Measurements from ENCODE around the gene ALG12. TPM values are rescaled to one million over a fixed set of nuclear protein-coding genes. Genes with fewer than 3 reads are reported as not detected.
A peak's percentile ranks its signal among the peaks of the same experiment; 100 is the strongest.

Gene ALG12
- total and polyA plus RNA-seq, 2 of the 8 experiments (the other 6 are each of a cell fraction or from before 2014, with no cell fraction given): 13.4 to 22.5 TPM

GRCh38 chr22:49947296-49947622 is 29.0 kb upstream of the ALG12 start:
- Histone ChIP-seq H3K23ac (ENCODE audit: insufficient read length) (no peak overlapping the region), H3K4me1 (replicated peaks in 1 of 4; ENCODE audit: control insufficient read depth in 3 of 4, insufficient read depth in 4 of 4, low read length in 3 of 4) (peaks cover 0 to 33% (median 13%) of the 10 kb centered on the region in 4 experiments; a peak in 5 of 7 replicates), H2AK5ac (ENCODE audit: low read depth, low read length) (no peak overlapping the region), H2BK120ac (replicated peaks; ENCODE audit: low read depth, low read length) (peak overlapping the region; percentile 78), H4K91ac (replicated peaks; ENCODE audit: insufficient read length, low read length) (peak overlapping the region; percentile 74), H3K4me3 (ENCODE audit: extremely low read depth in 1 of 4, insufficient read depth in 2 of 4, low read depth in 3 of 4, low read length in 4 of 4) (no peak overlapping the region), H3K27me3 (replicated peaks in 1 of 4; ENCODE audit: control insufficient read depth in 3 of 4, extremely low read depth in 1 of 4, insufficient read depth in 3 of 4, low read length in 3 of 4) (no peaks in the 10 kb centered on the region), H3K14ac (ENCODE audit: insufficient read length) (no peak overlapping the region), H4K20me1 (replicated peaks in 1 of 2; ENCODE audit: control insufficient read depth in 1 of 2, insufficient read depth in 2 of 2, low read length in 2 of 2) (no peaks in the 10 kb centered on the region), H3K23me2 (ENCODE audit: low read depth, low read length) (peaks cover 3% of the 10 kb centered on the region; the same call in 1 of the 2 replicates), H3K4me2 (ENCODE audit: insufficient read depth in 1 of 2, low read depth in 2 of 2, low read length in 2 of 2) (no peak overlapping the region), H2BK15ac (ENCODE audit: low read length) (no peak overlapping the region), H2BK12ac (ENCODE audit: low read depth, low read length) (peak overlapping the region; percentile 84; the same call in 1 of the 2 replicates), H3K79me1 (ENCODE audit: low read depth, low read length) (no peaks in the 10 kb centered on the region), H2AFZ (ENCODE audit: low read length) (no peak overlapping the region), H4K5ac (ENCODE audit: insufficient read length, low read depth, low read length) (no peak overlapping the region), H3K27ac (ENCODE audit: low read depth, low read length) (no peak overlapping the region), H3K36me3 (ENCODE audit: control insufficient read depth in 2 of 4, insufficient read depth in 4 of 4, low read length in 3 of 4) (no peaks in the 10 kb centered on the region), H3K9me3 (ENCODE audit: insufficient read depth in 2 of 2, low read depth in 1 of 2, low read length in 1 of 2) (no peaks in the 10 kb centered on the region), H3K79me2 (ENCODE audit: control insufficient read depth in 1 of 2, insufficient read depth in 2 of 2, low read length in 2 of 2) (no peaks in the 10 kb centered on the region), H3K18ac (ENCODE audit: extremely low read depth, low read length) (peak overlapping the region; percentile 38; the same call in 1 of the 2 replicates), H2BK20ac (ENCODE audit: low read length) (no peak overlapping the region), H2BK5ac (ENCODE audit: low read depth, low read length) (no peak overlapping the region), H4K8ac (ENCODE audit: extremely low read depth, insufficient read depth, low read length) (no peak overlapping the region; the same call in 1 of the 2 replicates), H3K4ac (replicated peaks; ENCODE audit: insufficient read length, low read depth, low read length) (no peak overlapping the region), H3K56ac (replicated peaks; ENCODE audit: insufficient read length, low read depth, low read length) (no peak overlapping the region), H3K9ac (replicated peaks in 1 of 4; ENCODE audit: extremely low read depth in 1 of 4, low read depth in 3 of 4, low read length in 3 of 4) (no peak overlapping the region)
- WGBS, 2 experiments (ENCODE audit: extremely low coverage in 1 of 2, insufficient coverage in 1 of 2, insufficient read length in 1 of 2, insufficient replicate concordance in 2 of 2, low coverage in 1 of 2, low lambda C conversion rate in 2 of 2, missing lambda C conversion rate in 1 of 2): 74% methylated on average over 6 of the region's 6 CpGs; no CpG with 5 or more reads in 1 of the 2 experiments
- ChIA-PET CTCF (ENCODE audit: partially characterized antibody) (interaction anchor here (0.7 to 2.4 kb wide), 7 partner anchors 9 to 112 kb away, joined by 3 to 9 read pairs (median 4); no protein-coding TSS in a partner anchor), POLR2A (ENCODE audit: partially characterized antibody) (interaction anchor here (1.3 to 2.1 kb wide), 3 partner anchors 9 to 14 kb away, joined by 3 to 7 read pairs (median 4); partner anchors contain the start of gene PIM3)
- DNase-seq (ENCODE audit: low read depth in 1 of 2, low spot score in 2 of 2) (no peak), FAIRE-seq (no peak)
- TF ChIP-seq CREB1 (IDR thresholded peaks at IDR 0.05): no peak

All from H1 (cell line).